NCI-H82 (cell line): ENCODE data around the gene NKX1-1.
A peak's percentile ranks its signal among the peaks of the same experiment; 100 is the strongest.

Source experiments
- DNase-seq: peaks from one replicate; lab custom pipeline; 2025; lab: John Stamatoyannopoulos, UW

The NKX1-1 gene

GRCh38 chr4:1416948-1417260 lies 10.7 kb upstream of the NKX1-1 start:
- DNase-seq: no peak

GRCh38 chr4:1416051-1416947 lies 10.1 kb upstream of the NKX1-1 start:
- DNase-seq: no peak

GRCh38 chr4:1415681-1415981 lies 9.4 kb upstream of the NKX1-1 start:
- DNase-seq: no peak

GRCh38 chr4:1414831-1415680 lies 8.8 kb upstream of the NKX1-1 start:
- DNase-seq: peak; percentile 33

- DNase-seq: peak; percentile 14
These were observed 7.6 kb upstream of the NKX1-1 start for GRCh38 chr4:1413687-1414479.

GRCh38 chr4:1413204-1413663 lies 7.0 kb upstream of the NKX1-1 start:
- no peak for DNase-seq

- DNase-seq: no peak
These were observed 6.3 kb upstream of the NKX1-1 start for GRCh38 chr4:1412376-1413203.

- DNase-seq: no peak
These were observed 5.5 kb upstream of the NKX1-1 start for GRCh38 chr4:1411436-1412375.

- peak; percentile 23 for DNase-seq
These were observed 4.5 kb upstream of the NKX1-1 start for GRCh38 chr4:1410491-1411325.

- DNase-seq: no peak
These were observed 3.5 kb upstream of the NKX1-1 start for GRCh38 chr4:1409491-1410425.

GRCh38 chr4:1409079-1409478 lies 2.8 kb upstream of the NKX1-1 start:
- DNase-seq: no peak

- peak; percentile 44 for DNase-seq
These were observed 2.2 kb upstream of the NKX1-1 start for GRCh38 chr4:1408418-1408817.

- no peak for DNase-seq
These were observed 1.6 kb upstream of the NKX1-1 start for GRCh38 chr4:1407657-1408333.

- no peak for DNase-seq
These were observed 877 bp upstream of the NKX1-1 start for GRCh38 chr4:1406981-1407656.

GRCh38 chr4:1405636-1406393 lies 427 bp downstream of the NKX1-1 start:
- DNase-seq: no peak

- DNase-seq: no peak
These were observed 997 bp downstream of the NKX1-1 start for GRCh38 chr4:1405254-1405635.
